ENCODE measurements around the gene MRPL44.

DNA sequence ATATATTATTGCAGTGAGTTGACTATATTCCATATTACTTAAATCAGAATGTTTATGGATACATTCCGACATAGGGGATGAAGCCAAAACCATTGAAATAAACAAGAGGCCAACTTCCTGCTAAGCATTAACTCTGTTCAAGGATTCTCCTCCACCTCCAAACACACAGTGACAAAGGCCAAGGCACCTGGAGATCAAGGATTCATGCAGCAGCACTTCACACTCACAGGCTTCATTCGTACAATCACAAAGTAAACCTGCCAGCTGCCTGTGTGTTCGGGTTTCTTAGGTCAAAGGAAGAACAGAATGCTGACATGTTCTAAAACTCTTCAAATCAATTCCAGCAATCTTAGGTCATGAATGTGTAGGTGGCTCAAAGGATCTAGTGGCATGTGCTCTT lies 35.0 kb upstream of the MRPL44 start:
- no peak for TF ChIP-seq TAF1 (IDR thresholded peaks at IDR 0.05; ENCODE audit: low read depth, low read length)
- no peak for TF ChIP-seq RBBP5 (IDR thresholded peaks at IDR 0.05; ENCODE audit: borderline replicate concordance, low read depth, low read length)
- no peak for TF ChIP-seq FOSL1 (IDR thresholded peaks at IDR 0.05; ENCODE audit: insufficient read depth, low read depth, low read length)
- TF ChIP-seq, protein P1, sequence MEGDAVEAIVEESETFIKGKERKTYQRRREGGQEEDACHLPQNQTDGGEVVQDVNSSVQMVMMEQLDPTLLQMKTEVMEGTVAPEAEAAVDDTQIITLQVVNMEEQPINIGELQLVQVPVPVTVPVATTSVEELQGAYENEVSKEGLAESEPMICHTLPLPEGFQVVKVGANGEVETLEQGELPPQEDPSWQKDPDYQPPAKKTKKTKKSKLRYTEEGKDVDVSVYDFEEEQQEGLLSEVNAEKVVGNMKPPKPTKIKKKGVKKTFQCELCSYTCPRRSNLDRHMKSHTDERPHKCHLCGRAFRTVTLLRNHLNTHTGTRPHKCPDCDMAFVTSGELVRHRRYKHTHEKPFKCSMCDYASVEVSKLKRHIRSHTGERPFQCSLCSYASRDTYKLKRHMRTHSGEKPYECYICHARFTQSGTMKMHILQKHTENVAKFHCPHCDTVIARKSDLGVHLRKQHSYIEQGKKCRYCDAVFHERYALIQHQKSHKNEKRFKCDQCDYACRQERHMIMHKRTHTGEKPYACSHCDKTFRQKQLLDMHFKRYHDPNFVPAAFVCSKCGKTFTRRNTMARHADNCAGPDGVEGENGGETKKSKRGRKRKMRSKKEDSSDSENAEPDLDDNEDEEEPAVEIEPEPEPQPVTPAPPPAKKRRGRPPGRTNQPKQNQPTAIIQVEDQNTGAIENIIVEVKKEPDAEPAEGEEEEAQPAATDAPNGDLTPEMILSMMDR (IDR thresholded peaks at IDR 0.05; ENCODE audit: control extremely low read depth in 1 of 3, insufficient read depth in 1 of 3, low read depth in 1 of 3, low read length in 3 of 3), result no peak
- TF ChIP-seq POLR2A (IDR thresholded peaks at IDR 0.05; ENCODE audit: control extremely low read depth in 1 of 2, low read depth in 2 of 2, low read length in 2 of 2), result no peak
- no peak for TF ChIP-seq RXRA (IDR thresholded peaks at IDR 0.05; ENCODE audit: insufficient read depth, low read depth, low read length)
- TF ChIP-seq HDAC2 (IDR thresholded peaks at IDR 0.05; ENCODE audit: borderline replicate concordance in 1 of 2, low read depth in 2 of 2, low read length in 2 of 2), result no peak
- TF ChIP-seq BRCA1 (IDR thresholded peaks at IDR 0.05; ENCODE audit: low read depth, low read length), result no peak
- no peak for TF ChIP-seq CHD2 (IDR thresholded peaks at IDR 0.05; ENCODE audit: low read length)
- TF ChIP-seq CHD1 (IDR thresholded peaks at IDR 0.05; ENCODE audit: low read depth, low read length), result no peak
- no peak for TF ChIP-seq POLR2AphosphoS5 (IDR thresholded peaks at IDR 0.05; ENCODE audit: low read depth, low read length)
- no peak for TF ChIP-seq TCF12 (IDR thresholded peaks at IDR 0.05; ENCODE audit: low read depth, low read length)
- TF ChIP-seq RNF2 (IDR thresholded peaks at IDR 0.05; ENCODE audit: borderline replicate concordance, low read depth, low read length, missing control alignments, poor library complexity, severe bottlenecking), result no peak
- no peak for TF ChIP-seq TEAD4 (IDR thresholded peaks at IDR 0.05; ENCODE audit: low read depth, low read length)

Data from H1 (cell line).